Heart left ventricle (tissue), 13 donors: ENCODE results near the gene LCMT2.

Experiments
- POLR2A ChIP-seq, 2 donors: fragments of 450-650 bp; IDR thresholded peaks; one replicate each; pipeline ENCODE4 v1.6.1; 2017; ENCODE audit warnings: antibody characterized with exemption in 2 of 2, mild to moderate bottlenecking in 2 of 2, moderate library complexity in 2 of 2
- TF ChIP-seq, protein P1 (sequence below), 12 donors: fragments of 200-600 bp; sonication (generic) in 4 of 12; IDR thresholded peaks; one replicate each; pipeline versions ENCODE4 v1.5.0 to v1.8.0; 2018 to 2022; ENCODE audit warnings: antibody characterized with exemption in 12 of 12, mild to moderate bottlenecking in 5 of 12
- donor health status: ischemic (EF 13 %, LVEDD 7.1; RV severe dilation, severe dysfunction).
- donor health status: DM: no; HTN: yes; CAD: no.
- donor health status: DM: no; HTN: no; CAD: no.
- donor health status: ischemic (EF 25% LVEDD 6.9; RV normal size, moderate dysfunction).
- donor health status: ischemic (EF 25% LVEDD 5.7; RV mildly dilated, moderate dysfunction).
- donor health status: ischemic (EF 35%, LVEDD 5.7; RV mildly dilated, moderate dysfunction).
- donor health status: nonischemic (EF 11% LVEDD 7.7; RV severe dilation, severe dysfunction).
- donor health status: DM: yes; HTN: yes; CAD: no.
- donor health status: PGD.
- donor health status: ischemic (EF 29% LVEDD 5.4; RV normal size, mild dysfunction).
- donor health status: nonischemic (EF 23%, LVEDD 6.1; RV moderate dilation, normal function).

- TF ChIP-seq, protein P1, sequence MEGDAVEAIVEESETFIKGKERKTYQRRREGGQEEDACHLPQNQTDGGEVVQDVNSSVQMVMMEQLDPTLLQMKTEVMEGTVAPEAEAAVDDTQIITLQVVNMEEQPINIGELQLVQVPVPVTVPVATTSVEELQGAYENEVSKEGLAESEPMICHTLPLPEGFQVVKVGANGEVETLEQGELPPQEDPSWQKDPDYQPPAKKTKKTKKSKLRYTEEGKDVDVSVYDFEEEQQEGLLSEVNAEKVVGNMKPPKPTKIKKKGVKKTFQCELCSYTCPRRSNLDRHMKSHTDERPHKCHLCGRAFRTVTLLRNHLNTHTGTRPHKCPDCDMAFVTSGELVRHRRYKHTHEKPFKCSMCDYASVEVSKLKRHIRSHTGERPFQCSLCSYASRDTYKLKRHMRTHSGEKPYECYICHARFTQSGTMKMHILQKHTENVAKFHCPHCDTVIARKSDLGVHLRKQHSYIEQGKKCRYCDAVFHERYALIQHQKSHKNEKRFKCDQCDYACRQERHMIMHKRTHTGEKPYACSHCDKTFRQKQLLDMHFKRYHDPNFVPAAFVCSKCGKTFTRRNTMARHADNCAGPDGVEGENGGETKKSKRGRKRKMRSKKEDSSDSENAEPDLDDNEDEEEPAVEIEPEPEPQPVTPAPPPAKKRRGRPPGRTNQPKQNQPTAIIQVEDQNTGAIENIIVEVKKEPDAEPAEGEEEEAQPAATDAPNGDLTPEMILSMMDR (IDR thresholded peaks at IDR 0.05): no peak
- no peak for TF ChIP-seq POLR2A (IDR thresholded peaks at IDR 0.05)
Observed at GRCh38 chr15:43312378-43312777, 18.0 kb downstream of the LCMT2 start.
